Measurements from ENCODE around the gene NHSL2. TPM values are rescaled to one million over a fixed set of nuclear protein-coding genes. Genes with fewer than 3 reads are reported as not detected.

NHSL2 gene
- polyA plus RNA-seq, 1 donor: 11.6 TPM

DNA sequence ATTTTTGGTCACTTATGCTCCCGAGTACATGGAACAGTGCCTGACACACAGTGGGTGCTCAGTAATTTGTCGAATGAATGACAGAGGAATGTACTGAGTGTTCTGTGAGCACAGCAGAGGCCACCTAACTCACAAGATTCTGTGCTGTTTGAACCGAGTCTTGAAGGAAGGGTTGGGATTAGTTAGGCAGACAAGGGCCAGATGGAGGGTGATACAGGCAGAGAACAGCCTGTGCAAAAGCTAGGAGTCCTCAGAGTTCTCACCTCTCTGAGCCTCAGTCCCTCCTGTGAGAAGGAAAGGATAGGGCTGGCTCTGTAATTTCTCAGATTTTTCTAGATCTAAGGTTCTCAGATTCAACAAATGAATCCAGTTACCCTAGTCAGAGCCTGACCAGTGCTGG, 108.8 kb downstream of the NHSL2 start:
- no peak for DNase-seq

DNA sequence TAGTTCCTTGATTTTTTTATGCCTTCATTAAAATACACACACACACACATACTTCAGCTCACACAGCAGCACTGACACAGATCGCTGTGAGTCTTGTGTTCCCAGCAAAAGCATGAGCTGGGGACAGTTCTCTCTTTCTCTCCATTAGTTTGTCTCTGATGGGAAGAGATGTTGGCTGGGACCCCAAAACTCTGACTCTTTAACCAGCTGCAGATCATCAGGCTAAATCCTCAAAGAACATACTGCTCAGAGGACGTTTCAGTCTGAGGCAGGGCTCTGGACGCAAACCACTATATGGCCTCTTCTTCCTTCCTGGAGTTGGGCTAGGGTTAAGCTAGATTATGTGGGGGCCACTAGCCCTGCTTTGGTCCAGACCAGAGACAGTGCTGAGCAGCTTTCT, 109.6 kb downstream of the NHSL2 start:
- DNase-seq: no peak

DNA sequence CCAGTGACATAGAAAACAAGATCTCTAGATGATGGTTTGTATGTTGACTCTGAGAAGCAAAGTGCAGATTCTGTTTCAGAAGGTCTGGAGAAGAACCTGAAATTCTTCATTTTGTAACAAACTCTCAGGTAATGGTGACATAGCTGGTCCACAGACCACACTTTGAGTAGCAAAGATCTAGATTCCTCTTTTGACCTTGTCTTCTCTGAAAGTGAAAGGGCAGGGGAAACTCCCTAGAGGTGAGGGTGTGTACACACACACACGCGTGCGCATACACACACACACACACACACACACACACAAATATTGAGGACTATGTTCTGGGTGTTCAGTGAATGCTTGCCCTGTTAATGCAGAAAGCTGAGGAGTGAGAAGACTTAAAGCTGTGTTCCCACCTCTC, 110.1 kb downstream of the NHSL2 start:
- no peak for DNase-seq

DNA sequence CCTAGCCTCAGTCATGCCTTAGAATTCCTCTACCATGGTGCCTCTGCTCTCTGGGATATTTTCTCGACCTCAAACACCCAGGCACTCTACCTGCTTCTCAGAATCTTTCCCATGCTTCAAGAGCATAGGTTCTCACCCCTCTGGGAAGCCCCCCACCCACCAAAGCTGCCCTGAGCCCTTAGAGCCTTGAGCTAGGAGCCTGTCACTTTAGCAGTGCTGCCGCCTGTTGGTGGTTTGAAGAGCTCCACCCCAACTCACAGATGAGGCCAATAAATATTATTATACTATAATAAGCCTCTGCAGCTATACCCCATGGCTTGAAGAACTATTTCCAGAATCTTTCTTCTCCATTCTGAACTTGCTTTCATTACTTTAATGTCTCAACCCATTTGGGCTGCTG, 111.3 kb downstream of the NHSL2 start:
- no peak for DNase-seq

DNA sequence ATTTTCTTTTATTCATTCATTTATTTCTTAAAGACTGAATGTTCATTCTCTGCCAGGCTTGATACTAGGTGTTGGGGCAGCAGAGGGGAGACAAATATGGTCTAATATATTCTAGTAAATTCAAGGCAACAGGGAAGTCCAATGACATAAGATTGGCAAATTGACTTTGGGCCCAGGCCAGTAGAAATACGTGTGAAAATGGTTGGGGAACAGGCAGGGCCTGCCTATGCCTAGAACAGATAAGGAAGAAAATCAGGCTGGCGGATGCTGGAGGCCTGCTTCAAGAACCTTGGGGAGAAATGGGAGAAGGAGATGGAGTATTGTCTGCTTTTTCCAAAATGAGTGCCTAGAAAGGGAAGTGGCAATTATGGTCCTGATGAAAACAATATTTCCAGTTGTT, 112.4 kb downstream of the NHSL2 start:
- DNase-seq: no peak

DNA sequence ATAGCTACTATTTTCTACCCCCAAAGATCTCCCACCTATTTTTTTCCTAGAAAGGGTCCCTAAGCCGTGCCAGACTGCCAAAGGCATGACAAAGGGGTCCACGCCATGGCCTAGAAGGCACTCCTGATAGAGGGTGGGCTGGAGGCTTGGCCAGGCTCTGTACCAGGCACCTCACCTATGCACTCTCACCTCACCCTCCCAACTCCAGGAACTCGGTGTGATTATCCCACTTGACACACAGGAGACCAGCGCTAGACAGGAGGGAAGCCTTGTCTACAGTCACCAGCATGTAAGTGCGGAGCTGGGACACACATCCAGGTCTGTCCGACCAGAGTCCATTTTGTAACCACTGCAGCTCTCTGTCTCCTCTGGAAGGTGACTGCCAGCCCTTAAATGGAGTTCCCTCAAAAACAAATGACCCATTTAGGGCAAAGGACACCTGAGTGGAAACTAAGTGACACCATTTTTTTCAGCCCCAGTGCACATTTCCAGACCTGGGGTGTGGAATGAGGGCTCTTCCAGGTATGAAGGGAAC, 114.7 kb downstream of the NHSL2 start:
- DNase-seq: no peak

DNA sequence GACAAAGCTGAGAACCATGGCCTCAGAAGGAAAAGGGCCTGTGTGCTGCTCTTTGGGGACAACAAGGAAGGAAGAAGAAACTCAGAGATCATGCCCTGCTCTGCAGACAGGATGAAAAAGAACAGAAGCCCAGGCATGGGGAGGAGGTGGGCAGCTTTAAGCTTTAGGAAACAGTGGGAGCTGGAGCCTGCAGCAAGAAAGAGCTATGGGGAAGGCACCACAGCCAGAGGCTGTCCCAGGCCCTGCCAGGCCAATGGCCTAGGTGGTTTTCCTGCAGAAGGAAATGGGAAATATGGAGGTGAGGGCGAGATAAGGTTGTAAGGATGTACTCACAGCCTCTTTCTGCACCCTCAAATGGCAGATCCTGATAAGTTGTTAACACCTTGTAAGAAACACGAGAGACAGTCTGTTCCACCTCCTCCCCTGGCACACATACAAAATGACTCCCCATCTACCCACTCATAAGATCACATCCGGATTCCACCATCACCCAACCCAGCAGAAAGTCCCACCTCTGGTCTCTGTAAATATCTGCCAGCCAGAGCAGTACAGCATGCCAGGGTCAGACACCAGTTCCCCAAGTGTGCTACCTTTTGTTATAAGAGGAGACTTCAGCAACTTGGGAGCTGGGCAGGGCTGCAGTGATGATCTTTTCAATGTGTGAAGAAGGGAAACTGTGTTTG, 115.8 kb downstream of the NHSL2 start:
- DNase-seq: no peak

DNA sequence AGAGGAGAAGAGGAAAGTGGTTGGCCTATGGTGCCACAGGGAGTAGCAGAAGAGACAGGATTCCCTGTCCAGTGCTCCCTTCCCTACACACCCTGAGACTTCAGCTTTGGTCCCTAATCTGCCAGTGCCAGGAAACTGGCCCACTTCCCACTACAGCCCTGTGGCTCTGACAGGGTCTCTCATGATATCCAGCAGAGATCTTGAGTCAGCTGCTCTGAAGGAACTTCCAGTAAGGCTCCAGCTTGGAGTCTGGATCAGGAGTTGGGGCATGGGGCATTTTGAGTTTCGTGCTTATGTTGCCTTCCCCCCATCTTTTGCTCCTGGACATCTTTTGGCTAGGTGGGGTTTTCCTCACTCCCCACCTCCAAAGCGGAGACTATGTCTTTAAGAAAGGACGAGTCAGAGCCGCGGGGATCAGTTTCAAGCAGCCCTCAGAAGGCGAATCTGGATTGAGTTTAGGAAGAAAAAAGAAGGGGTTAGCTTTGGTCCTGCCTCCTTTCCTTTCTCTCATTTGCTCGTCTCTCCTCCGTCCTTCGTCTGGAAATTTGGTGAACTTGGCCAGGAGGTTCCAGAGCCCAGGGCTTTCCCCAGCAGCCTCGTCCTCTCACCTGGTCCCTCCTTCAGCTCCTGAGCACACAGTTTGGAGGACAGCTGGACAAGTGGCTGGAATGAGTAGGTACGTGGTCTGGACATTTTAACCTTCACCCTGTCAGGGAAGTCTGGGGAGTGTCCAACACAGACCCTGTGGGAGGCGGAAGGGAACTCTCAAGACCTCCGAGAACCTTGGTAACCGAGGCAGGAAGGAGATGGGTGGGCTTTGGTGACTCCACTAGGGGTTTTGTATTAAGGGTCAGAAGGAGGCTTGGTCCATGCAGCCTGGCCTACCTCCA, 116.6 kb downstream of the NHSL2 start:
- DNase-seq: no peak

DNA sequence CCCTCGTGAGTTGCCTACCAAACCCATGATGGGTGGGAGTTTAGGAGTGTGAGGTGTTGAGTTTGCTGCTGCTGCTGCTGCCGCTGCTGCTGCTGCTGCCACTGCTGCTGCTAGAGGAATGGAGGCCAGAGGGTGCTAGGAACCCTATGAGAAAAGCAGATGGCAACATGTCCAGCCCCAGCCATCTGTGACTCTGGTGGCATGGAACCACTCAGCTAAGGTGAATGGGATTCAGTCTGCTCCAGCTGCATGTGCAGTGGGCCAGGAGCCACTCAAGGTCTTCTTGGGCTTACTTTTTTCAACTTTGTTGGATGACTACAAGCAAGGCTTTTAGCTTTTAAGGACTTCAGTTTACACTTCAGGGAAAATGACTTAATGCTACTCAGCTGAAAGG, 117.3 kb downstream of the NHSL2 start:
- DNase-seq: no peak

DNA sequence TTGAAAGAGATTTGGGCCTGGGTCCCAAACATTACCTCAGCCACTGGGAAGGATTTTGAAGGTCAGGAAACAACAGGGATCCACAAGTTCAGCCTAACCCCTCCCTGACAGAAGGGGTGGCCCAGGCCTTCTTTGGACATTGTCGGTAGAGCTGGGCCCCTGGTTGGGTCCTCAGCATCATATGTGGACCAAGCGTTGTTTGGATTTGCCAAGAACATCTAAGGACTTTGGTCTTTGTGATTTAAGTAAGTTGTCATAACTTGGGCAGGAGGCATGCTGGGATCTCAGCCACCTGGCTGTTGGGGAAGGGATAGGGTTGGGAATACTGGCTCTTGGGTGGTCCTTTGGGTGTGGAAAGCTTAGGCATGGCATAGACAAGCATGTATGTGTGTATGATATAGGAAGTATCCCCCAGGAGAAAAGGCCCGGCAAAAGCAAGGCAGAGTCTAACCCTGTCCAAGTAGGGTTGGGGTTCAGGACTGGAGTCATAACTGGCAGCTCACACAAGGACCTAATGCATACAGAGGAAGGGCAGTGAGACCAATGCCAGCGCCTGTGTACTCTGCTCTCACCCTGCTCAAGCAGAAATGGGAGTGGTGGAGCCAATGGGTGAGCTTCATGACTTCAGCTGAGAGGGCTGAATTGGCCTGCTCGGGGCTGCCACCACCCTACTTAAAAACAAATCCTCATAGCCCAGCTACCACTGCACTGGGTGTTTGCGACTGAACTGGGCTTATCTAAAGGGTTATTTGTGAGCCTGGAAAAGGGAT, 118.2 kb downstream of the NHSL2 start:
- no peak for DNase-seq

DNA sequence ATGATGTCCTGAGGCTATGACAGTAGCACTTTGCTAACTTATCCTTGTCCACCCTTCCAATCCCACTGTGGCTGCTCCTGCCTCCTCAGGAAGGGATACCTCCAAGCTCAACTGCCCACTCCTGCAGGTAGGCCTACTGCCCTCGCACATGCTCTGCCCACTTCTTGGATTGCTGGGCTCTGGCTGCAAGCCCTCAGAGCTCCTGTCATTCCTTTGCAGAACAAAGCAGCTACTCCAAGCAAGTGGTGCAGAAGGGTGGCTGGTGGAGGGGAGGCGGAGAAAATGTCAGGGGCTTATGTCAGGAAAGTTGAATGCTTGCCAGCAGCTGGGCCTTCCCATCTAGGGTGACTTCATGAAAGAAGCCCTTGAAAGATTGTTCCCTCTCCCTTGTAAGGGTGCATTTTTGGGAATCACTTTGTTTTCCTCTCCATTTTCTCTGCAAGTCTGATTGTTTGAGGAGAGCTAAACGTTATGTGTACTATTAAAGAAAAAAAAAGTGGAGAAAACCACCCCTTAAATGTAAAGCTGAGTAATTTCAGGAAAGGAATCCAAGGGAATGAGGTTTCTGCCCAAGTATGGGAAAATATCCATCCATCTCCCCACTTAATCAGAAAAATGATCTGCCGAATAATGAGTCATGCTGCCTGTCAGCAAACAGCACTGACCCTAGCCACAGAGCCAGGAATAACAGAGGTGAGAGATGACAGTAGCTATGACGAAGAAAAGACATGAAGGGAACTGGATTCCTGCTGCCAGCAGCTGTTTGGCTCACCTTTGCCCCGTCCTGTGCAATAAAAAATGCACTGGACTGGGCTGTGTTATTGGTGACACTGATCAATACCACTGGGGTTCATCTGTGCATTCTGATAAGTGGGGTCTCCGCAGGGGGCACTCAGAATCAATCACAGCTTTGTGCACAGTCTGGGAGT, 119.1 kb downstream of the NHSL2 start:
- DNase-seq: no peak

DNA sequence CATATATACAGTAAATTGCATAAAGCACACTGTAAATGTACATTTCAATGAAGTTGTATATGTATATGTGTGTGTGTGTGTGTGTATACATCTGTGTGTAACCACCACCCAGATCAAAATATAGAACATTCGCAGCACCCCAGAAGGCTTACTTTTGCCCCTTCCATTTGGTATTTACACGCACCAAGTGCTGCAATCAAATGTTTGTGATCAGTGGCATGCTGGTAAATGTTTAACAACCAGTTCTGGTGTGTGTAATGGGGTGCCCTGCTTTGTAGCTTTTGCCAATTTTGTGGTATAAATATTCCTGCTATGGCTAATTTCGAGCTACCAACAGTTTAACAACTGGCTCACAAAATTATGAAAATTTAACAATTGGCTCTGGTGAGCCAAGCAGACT, 119.8 kb downstream of the NHSL2 start:
- DNase-seq: no peak

DNA sequence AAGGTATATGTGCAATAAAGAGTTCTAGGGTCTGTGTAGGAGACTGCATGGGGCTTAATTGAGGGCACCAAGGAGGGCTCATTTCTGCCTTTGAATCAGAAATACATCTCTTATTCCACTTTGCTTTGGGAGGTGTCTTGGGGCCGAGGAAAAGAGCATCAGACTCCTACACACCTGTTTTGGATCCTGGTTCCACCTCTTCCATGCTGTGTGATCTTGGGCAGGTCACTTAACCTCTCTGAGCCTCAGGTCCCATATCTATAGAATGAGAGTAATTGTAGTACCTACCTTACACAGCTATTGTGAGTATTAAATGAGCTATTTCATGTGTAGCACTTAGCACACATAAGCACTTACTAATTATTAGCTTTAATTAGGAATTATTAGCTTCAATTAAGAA, 120.5 kb downstream of the NHSL2 start:
- DNase-seq: no peak

DNA sequence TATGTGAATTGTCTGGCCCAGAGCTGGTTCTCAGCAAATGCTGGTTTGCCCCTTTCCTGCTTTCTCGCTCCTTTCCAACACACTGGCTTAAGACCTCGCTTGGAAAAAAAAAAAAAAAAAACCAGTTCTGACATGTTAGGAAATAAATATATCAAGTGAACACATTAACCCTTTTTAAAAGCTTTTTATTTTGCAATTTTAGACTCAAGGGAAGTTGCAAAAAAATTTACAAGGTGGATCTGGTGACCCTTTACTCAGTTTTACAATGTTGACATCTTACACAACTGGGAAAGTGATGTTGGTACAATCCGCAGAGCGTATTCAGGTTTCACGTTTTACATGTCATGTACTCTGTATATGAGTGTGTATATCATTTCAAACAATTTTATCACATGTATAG, 121.0 kb downstream of the NHSL2 start:
- DNase-seq: no peak

DNA sequence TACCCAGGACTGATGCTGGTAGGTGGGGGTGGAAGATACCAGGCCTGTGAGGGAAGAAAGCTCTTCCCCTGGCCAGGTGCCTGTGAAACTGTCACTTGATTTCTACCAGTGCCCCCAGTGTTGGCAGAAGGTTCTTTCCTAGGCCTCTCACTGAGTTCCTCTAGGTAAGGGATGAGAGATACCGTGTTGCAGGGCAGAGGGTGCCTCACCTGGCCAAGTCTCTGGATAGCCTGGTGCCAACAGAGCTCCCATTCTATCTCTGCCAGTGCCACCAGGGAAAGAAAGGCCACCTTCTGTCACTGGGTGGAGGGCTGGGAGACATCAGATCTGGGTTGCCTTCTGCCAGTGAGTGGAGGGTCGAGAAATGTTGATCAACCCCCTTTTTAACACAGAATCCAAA, 127.0 kb downstream of the NHSL2 start:
- no peak for DNase-seq

DNA sequence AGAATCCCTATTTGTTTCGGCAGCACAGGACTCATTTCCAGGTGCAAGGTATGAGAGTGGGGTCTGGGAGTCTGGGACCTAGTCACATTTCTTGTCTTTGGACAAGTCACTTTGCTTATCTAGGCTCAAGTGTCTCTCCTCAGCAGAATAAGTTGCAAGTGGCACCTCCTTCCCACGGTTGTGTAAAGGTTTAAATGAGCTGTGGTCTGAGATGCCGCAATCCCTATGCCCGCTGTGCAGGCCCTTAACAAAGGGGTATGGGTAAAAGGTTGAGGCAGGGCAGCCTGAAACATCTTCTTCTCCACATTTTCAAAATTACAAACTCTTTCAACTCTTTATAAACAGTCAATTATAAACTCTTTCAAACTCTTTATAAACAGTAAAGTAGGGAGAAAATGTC, 127.4 kb downstream of the NHSL2 start:
- no peak for DNase-seq

DNA sequence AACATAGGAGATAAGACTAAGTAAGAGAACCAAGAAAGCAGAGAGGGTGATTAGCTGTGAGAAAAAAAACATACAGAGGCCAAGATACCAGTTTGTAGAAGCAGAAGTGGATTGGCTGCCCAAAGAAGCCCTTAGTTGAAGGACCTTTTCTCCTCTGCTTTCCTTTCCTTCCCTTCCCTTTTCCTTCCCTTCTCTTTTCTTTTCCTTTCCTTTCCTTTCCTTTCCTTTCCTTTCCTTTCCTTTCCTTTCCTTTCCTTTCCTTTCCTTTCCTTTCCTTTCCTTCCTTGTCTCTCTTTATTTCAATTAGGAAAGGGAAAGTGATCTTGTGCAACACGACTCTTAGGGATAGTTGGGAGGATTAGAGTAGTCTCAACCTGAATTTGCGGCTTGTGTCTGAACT, 128.2 kb downstream of the NHSL2 start:
- DNase-seq: no peak

DNA sequence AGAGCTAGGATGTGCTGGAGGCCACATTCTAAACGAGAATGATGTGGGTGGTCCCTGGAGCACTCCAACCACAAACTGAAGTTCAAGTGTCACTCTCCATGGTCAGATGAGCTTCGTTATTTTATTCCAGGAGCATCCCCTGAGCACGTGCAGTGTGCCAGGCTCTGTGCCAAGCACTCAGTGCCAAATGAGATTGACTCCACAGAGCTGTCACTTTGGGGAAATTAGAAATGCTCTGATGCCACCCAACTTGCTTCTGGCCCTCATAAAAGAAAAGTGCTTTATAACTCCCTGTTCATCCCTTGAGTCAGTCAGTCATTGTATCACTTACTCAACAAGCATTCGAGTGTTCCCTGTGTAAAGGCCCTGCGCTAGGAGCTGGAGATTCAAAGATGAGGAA, 129.9 kb downstream of the NHSL2 start:
- DNase-seq: no peak

DNA sequence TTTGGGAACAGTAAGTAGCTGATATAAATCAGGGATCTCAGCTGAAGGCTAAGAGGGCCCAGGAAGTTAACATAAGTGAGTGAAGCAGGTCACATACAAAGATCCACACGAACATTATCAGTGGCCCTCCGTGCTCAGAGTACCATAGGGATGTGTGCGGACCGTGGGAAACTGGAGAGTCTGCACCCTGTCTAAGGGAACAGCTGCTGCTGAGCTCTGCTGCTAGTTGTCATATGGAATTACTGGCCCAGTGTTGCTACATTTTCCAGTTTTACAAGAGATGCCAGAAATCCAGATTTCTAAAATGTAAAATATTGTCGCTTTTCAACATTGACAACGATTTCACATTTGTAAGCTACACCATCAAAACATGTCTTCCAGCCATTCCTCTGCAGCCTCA, 130.5 kb downstream of the NHSL2 start:
- no peak for DNase-seq

DNA sequence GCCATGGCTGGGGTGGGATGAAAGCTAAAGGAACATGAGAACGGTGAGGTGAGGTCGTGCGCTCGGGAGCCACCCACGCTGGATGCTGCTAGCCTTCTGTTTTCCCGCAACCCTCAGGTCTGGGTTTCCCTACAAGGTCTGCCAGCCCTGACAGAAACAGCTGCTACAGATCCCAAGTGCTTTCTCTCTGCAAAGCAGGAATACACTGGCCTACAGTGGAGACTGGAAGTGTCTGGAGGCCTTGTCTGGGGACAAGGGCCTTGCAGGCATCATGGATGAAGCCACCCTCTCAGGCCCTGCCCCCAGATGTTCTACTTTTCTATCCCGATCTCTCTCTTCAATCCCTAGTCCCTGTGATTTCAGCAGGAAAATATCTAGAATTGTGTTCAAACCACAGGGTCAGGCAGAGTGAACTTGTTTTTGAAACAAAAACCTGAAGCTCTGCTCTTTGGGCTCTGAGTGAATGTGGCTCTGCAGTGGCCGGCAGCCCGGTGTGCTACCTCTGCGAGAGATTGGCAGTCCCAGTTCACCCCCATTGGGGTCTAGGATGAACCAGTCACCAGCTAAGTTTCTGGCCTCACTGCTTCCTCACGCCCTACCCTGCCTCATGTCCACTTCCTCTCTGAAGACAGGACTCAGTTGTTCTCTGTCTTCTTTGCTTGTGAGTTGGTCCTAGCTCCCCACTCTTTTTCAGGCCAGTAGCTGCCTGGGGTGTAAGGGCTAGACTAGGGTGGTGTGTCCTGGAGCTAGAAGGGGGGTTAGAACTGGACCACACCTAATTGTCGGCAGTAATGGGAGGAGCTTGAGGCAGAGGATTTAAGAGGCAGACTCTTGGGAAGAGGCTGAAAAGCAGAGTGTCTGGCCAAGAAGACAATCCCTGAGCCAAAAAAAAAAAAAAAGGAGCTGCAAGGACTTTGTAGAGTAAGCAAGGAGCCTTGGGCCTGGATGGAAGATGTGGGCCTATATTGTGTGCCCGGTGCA, 131.5 kb downstream of the NHSL2 start:
- no peak for DNase-seq

Measured in left kidney (tissue), 2 donors.